Measurements from ENCODE around the gene MYO1E.

DNA sequence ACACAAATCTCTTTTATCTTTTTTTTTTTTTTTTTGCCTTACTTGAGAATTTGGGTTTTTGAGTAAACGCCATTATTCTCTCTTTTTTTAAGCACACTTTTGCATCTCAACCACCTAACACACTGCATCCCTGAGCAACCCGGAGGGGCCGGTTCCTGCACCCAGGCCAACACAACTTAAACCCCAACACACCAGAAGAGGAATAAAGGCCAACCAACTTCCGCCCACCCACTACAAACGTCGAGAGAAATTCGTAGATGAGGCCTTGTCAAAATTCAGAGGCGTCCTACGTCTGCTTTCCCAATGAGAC, 268.1 kb downstream of the MYO1E start:
- TF ChIP-seq, protein P1, sequence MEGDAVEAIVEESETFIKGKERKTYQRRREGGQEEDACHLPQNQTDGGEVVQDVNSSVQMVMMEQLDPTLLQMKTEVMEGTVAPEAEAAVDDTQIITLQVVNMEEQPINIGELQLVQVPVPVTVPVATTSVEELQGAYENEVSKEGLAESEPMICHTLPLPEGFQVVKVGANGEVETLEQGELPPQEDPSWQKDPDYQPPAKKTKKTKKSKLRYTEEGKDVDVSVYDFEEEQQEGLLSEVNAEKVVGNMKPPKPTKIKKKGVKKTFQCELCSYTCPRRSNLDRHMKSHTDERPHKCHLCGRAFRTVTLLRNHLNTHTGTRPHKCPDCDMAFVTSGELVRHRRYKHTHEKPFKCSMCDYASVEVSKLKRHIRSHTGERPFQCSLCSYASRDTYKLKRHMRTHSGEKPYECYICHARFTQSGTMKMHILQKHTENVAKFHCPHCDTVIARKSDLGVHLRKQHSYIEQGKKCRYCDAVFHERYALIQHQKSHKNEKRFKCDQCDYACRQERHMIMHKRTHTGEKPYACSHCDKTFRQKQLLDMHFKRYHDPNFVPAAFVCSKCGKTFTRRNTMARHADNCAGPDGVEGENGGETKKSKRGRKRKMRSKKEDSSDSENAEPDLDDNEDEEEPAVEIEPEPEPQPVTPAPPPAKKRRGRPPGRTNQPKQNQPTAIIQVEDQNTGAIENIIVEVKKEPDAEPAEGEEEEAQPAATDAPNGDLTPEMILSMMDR (IDR thresholded peaks at IDR 0.05), result no peak
- no peak for TF ChIP-seq POLR2A (IDR thresholded peaks at IDR 0.05)
- TF ChIP-seq EP300 (IDR thresholded peaks at IDR 0.05; ENCODE audit: low read depth), result no peak
- no peak for TF ChIP-seq POLR2AphosphoS5 (IDR thresholded peaks at IDR 0.05)

All from transverse colon (tissue), 4 donors.